HFF-Myc (cell line): Measurements from ENCODE around the gene SERINC5.
A peak's percentile ranks its signal among the peaks of the same experiment; 100 is the strongest.

Source experiments
- DNase-seq: peaks from one replicate; pipeline ENCODE4 v3.0.0-alpha.2; 2011; ENCODE audit warnings: low read depth; ENCODE audit errors: extremely low read depth
- H3K4me3 ChIP-seq: replicated peaks from 2 replicates; pipeline ENCODE4 v1.5.1; 2011; ENCODE audit warnings: low read depth, mild to moderate bottlenecking, control low read depth, low read length
- TF ChIP-seq, protein P1 (sequence below): IDR thresholded peaks from 2 replicates; pipeline ENCODE4 v1.5.1; 2012; ENCODE audit warnings: mild to moderate bottlenecking, low read depth, low read length, control low read depth; ENCODE audit errors: missing control alignments

The SERINC5 gene

DNA sequence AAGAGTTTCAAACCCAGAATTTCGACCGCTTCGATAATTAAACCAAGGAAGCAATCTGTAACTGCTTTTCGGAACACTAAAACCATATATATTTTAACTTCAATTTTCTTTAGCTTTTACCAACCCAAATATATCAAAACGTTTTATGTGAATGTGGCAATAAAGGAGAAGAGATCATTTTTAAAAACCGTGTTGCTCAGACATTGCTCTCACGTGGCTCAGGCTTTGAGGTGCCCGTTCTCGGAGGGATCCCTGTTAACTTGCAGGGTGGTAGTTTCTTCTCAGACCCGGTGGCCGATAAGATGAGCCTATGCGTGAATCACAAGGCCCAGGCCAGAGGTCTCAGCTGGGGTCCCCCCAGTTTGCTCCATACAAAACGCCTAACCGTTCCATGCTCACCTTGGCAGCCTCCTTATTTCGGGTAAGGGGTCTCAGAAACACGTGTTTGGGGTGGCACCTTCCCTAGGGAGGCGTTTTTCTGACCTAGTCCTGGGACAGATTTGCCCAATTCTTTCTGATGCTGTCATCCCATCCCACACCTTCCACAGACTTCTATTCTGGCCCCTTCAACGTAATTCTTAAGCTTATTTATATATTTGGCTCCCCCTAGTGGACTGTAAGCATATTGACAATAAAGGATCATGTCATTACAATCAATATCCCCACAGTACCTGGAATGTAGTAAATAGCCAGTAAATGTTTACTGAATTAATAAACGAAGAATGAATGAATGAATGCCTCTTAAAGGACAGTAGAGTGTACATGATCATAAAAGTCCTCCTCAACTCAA lies 172.6 kb downstream of the SERINC5 start:
- H3K4me3 ChIP-seq = peak overlapping the region; percentile 15

DNA sequence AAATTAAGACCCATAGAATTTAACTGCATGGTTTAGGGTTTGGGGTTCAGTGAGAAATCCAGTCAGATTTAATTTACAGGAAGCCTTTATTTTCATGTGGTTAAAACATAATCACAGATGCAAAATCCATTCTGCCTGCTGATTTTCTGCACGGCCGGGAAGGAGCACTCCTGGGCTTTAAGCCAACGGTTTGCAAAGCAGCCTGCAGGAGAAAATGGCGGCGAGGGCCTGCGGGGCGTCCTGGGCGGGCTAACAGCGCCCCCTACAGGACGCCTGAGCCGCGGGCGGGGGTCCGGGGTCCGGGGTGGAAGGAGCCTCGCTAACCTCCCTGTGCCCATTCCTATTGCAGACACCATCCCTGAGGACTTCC lies 173.1 kb downstream of the SERINC5 start:
- H3K4me3 ChIP-seq = peak overlapping the region; percentile 15
- DNase-seq = peak; percentile 45
- TF ChIP-seq, protein P1, sequence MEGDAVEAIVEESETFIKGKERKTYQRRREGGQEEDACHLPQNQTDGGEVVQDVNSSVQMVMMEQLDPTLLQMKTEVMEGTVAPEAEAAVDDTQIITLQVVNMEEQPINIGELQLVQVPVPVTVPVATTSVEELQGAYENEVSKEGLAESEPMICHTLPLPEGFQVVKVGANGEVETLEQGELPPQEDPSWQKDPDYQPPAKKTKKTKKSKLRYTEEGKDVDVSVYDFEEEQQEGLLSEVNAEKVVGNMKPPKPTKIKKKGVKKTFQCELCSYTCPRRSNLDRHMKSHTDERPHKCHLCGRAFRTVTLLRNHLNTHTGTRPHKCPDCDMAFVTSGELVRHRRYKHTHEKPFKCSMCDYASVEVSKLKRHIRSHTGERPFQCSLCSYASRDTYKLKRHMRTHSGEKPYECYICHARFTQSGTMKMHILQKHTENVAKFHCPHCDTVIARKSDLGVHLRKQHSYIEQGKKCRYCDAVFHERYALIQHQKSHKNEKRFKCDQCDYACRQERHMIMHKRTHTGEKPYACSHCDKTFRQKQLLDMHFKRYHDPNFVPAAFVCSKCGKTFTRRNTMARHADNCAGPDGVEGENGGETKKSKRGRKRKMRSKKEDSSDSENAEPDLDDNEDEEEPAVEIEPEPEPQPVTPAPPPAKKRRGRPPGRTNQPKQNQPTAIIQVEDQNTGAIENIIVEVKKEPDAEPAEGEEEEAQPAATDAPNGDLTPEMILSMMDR = peak; percentile 89

More for the DNA sequence above, 172.6 kb downstream of the SERINC5 start:
- DNase-seq = peak; percentile 42
- TF ChIP-seq, protein P1 = peak; percentile 49

DNA sequence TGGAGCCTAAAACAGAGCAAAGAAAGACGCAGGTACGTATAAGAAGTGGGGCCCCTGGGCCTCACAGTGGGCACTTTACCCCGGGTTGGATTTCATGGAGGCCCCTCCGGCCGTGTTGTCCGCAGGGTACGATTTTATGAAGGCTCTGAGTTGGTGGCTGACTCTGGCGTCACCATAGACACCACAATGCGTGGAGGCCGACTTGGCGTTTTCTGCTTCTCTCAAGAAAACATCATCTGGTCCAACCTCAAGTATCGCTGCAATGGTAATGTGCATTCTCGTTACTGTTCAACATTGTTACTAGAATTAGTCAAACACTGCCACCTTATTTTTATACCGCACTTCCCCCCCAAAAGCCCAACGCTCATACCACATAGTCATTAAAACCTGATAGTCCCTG lies 173.6 kb downstream of the SERINC5 start:
- DNase-seq = no peak
- H3K4me3 ChIP-seq = no peak overlapping the region
- TF ChIP-seq, protein P1 = no peak

DNA sequence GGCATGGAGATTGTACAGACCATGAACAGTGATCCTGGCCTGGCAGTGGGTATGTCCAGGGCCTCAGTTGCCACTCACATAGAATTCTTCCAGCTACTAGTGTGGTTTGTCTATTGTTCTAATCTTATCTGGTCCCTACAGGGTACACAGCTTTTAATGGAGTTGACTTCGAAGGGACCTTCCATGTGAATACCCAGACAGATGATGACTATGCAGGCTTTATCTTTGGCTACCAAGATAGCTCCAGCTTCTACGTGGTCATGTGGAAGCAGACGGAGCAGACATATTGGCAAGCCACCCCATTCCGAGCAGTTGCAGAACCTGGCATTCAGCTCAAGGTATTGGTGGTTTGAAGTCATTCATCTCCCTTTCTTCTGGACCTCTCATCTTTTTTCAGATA lies 176.9 kb downstream of the SERINC5 start:
- TF ChIP-seq, protein P1 = no peak
- no peak for DNase-seq
- no peak overlapping the region for H3K4me3 ChIP-seq

DNA sequence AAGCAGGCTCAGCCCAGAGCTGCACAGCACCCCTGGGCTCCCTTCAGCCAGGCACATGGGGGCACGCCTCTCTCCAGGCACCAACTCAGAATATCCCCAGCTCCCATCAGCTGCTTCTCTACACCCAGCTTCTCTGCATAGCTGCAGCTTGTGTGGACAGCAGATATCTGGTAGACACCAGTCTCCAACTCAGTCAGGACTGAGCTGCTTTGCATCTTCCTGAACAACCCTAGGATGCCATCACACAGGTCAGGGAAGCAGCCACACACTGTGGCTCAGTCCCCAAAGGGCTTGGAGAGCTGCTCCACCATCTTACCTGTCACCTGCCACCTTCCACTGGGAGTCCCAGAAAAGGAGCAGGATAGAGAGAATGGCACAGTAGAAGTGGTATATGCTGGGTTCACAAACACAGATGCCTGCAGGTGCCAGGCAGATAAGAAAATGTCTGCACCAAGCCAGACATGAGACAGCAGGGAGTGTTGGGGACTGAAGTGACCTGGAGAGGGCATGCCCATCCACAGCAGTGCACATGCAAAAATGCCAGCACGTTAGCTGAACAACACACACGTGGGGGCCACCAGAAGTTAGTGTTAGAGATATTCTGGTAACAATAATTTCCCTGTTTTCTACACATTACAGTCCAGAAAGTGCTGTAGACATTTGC lies 178.7 kb downstream of the SERINC5 start:
- no peak overlapping the region for H3K4me3 ChIP-seq
- DNase-seq = no peak
- TF ChIP-seq, protein P1 = no peak

DNA sequence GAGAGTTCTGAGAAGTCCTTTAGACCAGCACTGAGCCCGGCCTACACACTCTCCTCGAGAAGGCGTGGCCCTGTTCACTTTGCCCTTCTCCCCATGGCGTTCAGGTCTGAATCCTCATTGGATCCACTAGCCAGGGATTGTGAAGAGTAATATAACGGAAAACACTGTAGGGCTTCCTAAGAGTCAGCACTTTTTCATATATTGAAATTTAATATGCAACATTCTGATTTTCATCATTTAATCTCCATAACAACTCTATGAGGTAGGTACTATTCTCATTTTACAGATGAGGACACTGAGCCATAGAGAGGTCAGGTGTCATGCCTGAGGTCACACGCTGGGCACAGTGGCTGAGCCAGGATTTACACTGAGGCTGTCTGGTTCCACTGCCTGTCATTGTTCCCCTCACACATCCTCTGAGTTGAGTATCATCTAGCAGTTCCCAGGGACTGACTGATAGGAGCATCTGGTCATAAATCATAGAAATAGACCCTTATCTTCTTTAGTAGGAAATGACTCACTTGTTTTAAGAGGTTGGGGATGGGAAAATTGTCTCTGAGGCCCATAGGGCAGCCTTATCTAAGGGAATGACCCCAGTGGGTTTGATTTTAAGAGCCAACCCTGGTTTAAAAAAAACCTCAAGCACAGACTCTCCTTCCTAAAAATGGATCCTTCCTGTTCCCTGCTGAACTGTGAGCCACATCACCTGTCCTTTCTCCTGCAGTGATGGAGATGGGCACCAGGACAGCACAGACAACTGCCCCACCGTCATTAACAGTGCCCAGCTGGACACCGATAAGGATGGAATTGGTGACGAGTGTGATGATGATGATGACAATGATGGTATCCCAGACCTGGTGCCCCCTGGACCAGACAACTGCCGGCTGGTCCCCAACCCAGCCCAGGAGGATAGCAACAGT lies 179.5 kb downstream of the SERINC5 start:
- TF ChIP-seq, protein P1 = no peak
- H3K4me3 ChIP-seq = no peak overlapping the region
- no peak for DNase-seq
